ENCODE results near the gene MARVELD1. TPM values are rescaled to one million over a fixed set of nuclear protein-coding genes. Genes with fewer than 3 reads are reported as not detected.

MARVELD1 gene
- total and polyA plus RNA-seq, 2 experiments from 2014 or later: 7.3 to 23.7 TPM

GRCh38 chr10:97719602-97720001 lies 6.1 kb downstream of the MARVELD1 start:
- Histone ChIP-seq H3K79me2 (replicated peaks; ENCODE audit: insufficient read depth) (peaks cover 17% of the 10 kb centered on the region), H3K4me3 (0 out of 2 replicates have a peak overlapping the region, but pooled peaks have one; percentile 25), H3K27ac (ENCODE audit: low read depth) (peak overlapping the region; percentile 86), H3K27me3 (ENCODE audit: insufficient read depth) (no peaks in the 10 kb centered on the region), H3K9me2 (ENCODE audit: insufficient read depth) (no peaks in the 10 kb centered on the region), H4K20me1 (replicated peaks; ENCODE audit: insufficient read depth) (no peaks in the 10 kb centered on the region), H2AFZ (no peak overlapping the region), H3K36me3 (ENCODE audit: insufficient read depth) (peaks cover 7% of the 10 kb centered on the region; the same call in 1 of the 2 replicates), H3F3A (replicated peaks; ENCODE audit: low read depth) (peaks cover 15% of the 10 kb centered on the region), H3K4me2 (peak overlapping the region; percentile 68), H3K4me1 (ENCODE audit: insufficient read depth) (peaks cover 48% of the 10 kb centered on the region)
- Mint-ChIP-seq H3K9me3 (no peaks in the 10 kb centered on the region), H3K4me3 (peak overlapping the region; percentile 7; the same call in 1 of the 3 replicates), H3K4me1 (peaks cover 43% of the 10 kb centered on the region), H3K27ac (0 out of 2 replicates have a peak overlapping the region, but pooled peaks have one; percentile 21), H3K36me3 (ENCODE audit: low read depth) (peaks cover 46% of the 10 kb centered on the region), H3K27me3 (ENCODE audit: insufficient read depth, low read depth, poor library complexity) (peaks cover 12% of the 10 kb centered on the region)
- TF ChIP-seq ETS1 (IDR thresholded peaks at IDR 0.05): 0 out of 2 replicates have a peak, but pooled peaks have one; percentile 13
- no peak for TF ChIP-seq EZH2 (IDR thresholded peaks at IDR 0.05; ENCODE audit: low read depth, unreplicated experiment)
- no peak for ATAC-seq
- peak; percentile 72 for DNase-seq (ENCODE audit: low spot score)

- Histone ChIP-seq H3K4me1 (ENCODE audit: insufficient read depth) (peaks cover 27% of the 10 kb centered on the region), H2AFZ (no peak overlapping the region), H3K9me2 (ENCODE audit: insufficient read depth) (no peaks in the 10 kb centered on the region), H4K20me1 (replicated peaks; ENCODE audit: insufficient read depth) (no peaks in the 10 kb centered on the region), H3K4me2 (no peak overlapping the region), H3K4me3 (no peak overlapping the region), H3K79me2 (replicated peaks; ENCODE audit: insufficient read depth) (peaks cover 6% of the 10 kb centered on the region), H3K36me3 (ENCODE audit: insufficient read depth) (peaks cover 1% of the 10 kb centered on the region; the same call in 1 of the 2 replicates), H3K27ac (ENCODE audit: low read depth) (no peak overlapping the region), H3F3A (replicated peaks; ENCODE audit: low read depth) (peaks cover 8% of the 10 kb centered on the region; the same call in 1 of the 2 replicates), H3K27me3 (ENCODE audit: insufficient read depth) (no peaks in the 10 kb centered on the region)
- DNase-seq (ENCODE audit: low spot score) (no peak), ATAC-seq (no peak)
- H3K36me3 Mint-ChIP-seq (ENCODE audit: low read depth): peaks cover 32% of the 10 kb centered on the region
- peaks cover 3% of the 10 kb centered on the region; the same call in 1 of the 3 replicates for H3K9me3 Mint-ChIP-seq
- no peak overlapping the region for H3K4me3 Mint-ChIP-seq
- H3K4me1 Mint-ChIP-seq: peaks cover 30% of the 10 kb centered on the region
- no peak for TF ChIP-seq POLR2AphosphoS5 (IDR thresholded peaks at IDR 0.05; ENCODE audit: low read depth)
- no peak for TF ChIP-seq ZNF462 (CRISPR knock-in tag; IDR thresholded peaks at IDR 0.05)
- no peak for TF ChIP-seq ZNF331 (CRISPR knock-in tag; IDR thresholded peaks at IDR 0.05; ENCODE audit: low read depth)
- no peak for TF ChIP-seq STAT1 (IDR thresholded peaks at IDR 0.05; ENCODE audit: unreplicated experiment)
- no peak for TF ChIP-seq CTCF (conservative IDR thresholded peaks at IDR 0.05; ENCODE audit: low read depth in 2 of 2)
- TF ChIP-seq ZNF114 (CRISPR knock-in tag; IDR thresholded peaks at IDR 0.05): no peak
- H3K27me3 Mint-ChIP-seq (ENCODE audit: insufficient read depth, low read depth, poor library complexity): peaks cover 4% of the 10 kb centered on the region
- no peak overlapping the region for H3K27ac Mint-ChIP-seq
Observed at GRCh38 chr10:97721871-97722780, 8.6 kb downstream of the MARVELD1 start.
